Mesenteric fat pad (tissue), 1 donor: ENCODE measurements around the gene ITPK1. TPM values are rescaled to one million over a fixed set of nuclear protein-coding genes. Genes with fewer than 3 reads are reported as not detected.
"Not testable (repeated sequence)": the region's sequence is repeated elsewhere in the genome, so short reads cannot be mapped to it uniquely, and the experiment has no call there.

Source experiments
- DNase-seq: peaks from one replicate; pipeline ENCODE4 v3.0.0-alpha.2; 2020; ENCODE audit warnings: low spot score
- total RNA-seq: library from RNA; stranded (reverse); fragmentation: NEBNext Ultra II Directional; extraction: Animal tissue kit (Norgen Biotek cat#: 25700); gene quantifications from one replicate; pipeline ENCODE4 v1.2.1, GENCODE V29; 2021
- donor health status: DM: yes; HTN: yes; CAD: no.

The ITPK1 gene
- total RNA-seq, 1 donor from 2014 or later = 267 TPM

DNA sequence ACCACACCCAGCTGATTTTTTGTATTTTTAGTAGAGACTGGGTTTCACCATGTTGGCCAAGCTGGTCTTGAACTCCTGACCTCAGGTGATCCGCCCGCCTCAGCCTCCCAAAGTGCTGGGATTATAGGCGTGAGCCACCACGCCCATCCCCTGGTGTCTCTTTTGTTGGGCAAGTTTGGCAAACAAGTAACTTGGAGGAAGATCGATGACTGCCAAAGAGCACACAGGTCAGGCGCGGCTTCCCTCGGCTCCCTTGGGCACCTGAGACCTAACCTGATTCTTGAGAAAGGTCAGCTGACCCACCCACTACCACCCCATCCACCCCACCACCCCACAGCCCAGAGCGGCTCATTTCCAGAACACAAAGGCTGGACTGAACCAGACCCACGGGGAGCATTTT lies 9.9 kb downstream of the ITPK1 start:
- not testable (repeated sequence) for DNase-seq

- no peak for DNase-seq
Observed at GRCh38 chr14:93105362-93105761, 10.4 kb downstream of the ITPK1 start.

GRCh38 chr14:93104961-93105360 lies 10.8 kb downstream of the ITPK1 start:
- no peak for DNase-seq

DNA sequence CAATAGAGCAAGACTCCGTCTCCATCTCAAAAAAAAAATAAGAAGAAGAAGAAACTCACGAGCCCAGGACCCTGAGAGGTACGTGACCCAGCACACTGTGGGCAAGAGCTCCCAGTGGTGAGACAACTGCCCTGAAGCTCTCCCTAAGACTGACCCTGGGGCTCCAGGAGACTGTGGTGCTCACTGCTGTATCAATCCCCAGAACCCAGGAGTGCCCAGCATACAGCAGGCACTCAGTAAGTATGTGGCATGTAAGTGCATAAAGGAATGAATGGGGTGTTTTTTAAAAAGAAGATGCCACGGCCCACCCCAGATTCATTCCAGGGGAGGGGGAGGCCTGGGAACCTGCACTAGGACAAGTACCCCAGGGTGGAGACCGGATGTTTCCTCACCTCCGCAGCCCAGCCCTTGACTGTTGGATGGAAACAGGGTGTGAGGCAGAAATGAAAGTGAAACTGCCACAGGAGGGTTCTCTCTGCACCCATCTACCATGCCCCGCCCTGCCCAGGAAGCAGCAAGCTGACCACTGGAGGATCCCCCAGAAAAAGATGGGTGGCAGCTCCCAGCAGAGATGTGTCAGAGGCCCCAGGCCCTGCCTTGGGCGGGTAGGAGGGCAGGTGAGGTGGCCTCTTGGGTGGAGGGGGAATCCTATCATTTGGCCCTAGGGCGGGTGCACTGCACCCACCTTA lies 12.2 kb downstream of the ITPK1 start:
- no peak for DNase-seq

GRCh38 chr14:93102141-93102540 lies 13.6 kb downstream of the ITPK1 start:
- DNase-seq = no peak

DNA sequence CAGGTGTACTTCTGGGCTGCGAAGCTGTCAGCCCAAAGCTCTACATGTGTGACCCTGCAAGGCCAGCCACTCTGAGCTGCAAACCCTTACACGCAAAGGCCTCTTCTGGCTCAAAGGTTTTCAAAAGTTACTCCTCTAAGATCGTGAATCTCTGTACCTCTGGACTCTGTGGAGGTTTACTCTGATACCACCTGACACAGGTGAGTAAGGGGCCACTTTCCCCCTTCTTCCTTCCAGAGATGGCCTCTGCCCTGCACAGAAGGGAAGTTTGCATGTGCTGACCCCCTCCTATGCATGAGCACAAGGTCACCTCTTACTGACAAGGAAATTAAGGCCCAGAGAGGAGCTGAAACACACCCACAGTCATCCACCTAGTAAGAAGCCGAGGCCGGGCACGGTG lies 14.5 kb downstream of the ITPK1 start:
- DNase-seq = no peak

DNA sequence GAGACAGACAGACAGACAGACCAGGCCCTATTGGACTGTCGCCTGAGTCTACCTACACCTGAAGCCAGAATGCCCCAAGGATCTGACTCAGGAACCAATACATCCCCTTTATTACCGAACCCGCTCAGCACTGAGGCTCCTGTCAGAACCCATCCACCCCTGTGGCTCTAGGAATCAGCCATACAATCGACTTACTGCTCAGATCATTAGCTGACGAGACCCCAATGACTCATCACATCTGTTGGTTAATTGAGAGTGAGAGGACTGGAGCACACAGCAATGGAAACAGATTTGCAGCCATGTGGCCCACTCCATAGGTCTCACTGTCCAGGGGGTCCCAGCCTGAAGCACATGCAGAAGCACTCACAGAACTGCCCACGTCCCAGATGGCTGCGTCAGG lies 15.2 kb downstream of the ITPK1 start:
- no peak for DNase-seq

- no peak for DNase-seq
Observed at GRCh38 chr14:93100100-93100499, 15.6 kb downstream of the ITPK1 start.

DNA sequence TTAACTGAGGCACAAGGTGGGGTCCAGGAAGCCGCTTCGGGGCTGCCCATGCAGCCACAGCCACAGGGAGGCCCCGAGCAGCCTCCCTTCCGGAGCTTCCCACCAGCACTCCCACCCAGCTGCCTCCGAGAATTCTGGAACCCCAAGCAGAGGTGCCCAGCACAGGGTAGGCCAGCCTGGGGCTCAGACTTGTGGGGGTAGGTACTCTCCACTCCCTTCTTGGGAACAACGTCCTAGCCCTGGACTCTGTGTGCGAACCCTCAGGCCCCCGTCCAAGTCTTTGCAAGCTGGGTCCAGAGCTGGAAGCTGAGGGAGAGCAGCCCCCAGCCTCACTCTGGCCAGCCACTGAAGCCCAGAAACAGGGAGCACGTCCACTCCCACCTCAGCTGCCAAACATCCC lies 16.1 kb downstream of the ITPK1 start:
- no peak for DNase-seq

- no peak for DNase-seq
Observed at GRCh38 chr14:93099196-93099595, 16.5 kb downstream of the ITPK1 start.

GRCh38 chr14:93096691-93097322 lies 18.9 kb downstream of the ITPK1 start:
- no peak for DNase-seq

GRCh38 chr14:93095742-93096510 lies 19.8 kb downstream of the ITPK1 start:
- DNase-seq = no peak

GRCh38 chr14:93094121-93094918 lies 21.4 kb downstream of the ITPK1 start:
- DNase-seq = no peak

DNA sequence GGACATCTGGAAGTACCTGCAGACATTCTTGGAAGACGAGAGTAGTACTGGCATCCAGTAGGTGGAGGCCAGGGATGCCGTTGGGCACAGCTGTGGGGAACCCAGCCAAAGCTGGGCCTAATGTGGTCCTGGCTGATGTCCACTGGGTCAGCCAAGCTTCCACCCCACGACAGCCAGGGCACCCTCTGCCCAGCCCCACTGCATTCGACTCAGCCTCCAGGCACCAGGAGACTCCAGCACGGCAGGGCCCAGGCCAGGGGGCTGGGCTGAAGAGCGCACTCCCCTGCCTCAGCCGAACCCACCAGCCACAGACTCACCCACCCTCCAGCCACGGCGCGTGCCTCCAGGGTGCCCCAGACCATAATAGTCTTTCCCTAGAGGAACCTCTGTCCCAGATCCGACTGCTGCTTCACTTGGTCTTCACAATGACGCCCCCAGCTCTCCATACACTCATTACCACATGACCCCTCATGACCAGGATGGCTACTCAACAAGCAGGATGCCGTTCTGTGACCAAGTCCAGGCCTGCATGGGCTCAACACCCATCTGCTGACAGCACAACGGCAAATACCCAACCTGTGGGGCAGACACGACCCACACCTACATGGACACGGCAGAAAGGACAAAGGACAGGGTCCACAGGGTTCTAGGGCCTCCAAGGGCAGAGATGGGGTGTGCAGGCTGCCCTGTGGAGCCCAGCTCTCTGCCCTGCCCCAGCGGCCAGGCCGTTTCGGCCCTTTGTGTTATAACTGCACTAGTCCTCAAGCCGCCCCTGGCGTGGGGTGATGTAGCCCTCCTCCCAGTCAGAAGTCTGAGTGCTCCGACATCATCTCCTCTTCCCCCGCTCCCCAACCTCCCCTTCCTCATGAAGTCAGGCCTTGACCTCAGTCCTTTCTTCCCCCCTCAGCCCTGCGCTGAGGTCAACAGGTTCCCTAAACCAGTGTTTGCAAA lies 22.8 kb downstream of the ITPK1 start:
- no peak for DNase-seq

- DNase-seq = no peak
Observed at GRCh38 chr14:93091666-93092065, 24.1 kb downstream of the ITPK1 start.

GRCh38 chr14:93090826-93091555 lies 24.7 kb downstream of the ITPK1 start:
- DNase-seq = no peak

DNA sequence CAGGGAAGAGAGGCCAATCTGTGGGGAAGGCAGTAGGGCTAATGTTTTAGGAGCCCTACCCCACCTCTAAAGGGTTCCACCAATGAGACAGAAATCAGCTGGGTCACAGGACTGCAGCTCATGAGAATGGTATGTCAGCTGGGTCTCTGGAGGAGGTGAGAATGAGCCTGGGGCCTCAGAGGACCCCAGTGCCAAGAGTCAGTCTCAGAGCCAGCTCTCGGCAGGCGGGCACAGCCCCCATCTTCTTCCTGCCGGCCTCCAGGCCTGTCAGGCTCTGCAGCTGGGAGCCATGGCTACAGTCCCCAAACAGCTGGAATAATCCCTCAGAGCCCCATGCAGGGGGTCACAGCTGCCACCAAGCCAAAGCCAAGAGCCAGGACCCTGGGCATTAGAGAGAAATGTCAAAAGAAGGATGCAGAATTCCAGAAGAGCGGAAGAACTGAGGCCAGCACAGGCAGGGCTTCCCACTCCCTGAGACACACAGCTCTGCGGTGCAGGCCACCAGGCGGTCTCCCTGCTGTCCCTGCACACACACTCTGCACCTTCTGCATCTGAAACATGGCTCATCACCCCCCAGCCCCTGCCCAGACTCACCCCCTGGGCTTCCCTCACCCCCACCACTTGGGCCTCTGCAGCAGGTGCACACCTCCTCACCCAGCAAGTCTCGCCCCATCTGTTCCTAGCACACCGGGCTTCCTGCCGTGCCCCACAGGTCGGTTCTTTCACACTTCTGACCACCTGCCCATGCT lies 26.0 kb downstream of the ITPK1 start:
- DNase-seq = no peak

- no peak for DNase-seq
Observed at GRCh38 chr14:93086441-93087055, 29.2 kb downstream of the ITPK1 start.

DNA sequence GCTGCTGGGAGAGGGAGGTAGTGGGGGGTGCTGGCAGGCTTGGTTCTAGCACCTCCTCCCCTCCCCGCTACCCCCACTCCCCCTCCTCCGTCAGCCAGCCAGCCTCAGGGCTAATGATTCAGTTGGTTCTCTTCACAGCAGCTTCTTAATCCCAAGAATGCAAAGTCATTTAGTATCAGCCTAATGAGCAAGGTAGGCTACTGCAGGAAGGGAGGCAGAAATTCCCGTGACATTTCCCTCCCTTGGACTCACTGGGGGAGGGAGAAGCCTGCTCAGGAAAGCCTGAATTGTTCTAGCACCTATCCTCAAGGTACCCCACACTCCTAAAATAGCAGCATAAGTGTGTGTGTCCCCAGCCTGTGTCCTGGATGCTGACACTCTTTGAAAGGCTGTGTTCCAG lies 29.8 kb downstream of the ITPK1 start:
- no peak for DNase-seq
